ENCODE data around the gene GTF3C5. TPM values are rescaled to one million over a fixed set of nuclear protein-coding genes. Genes with fewer than 3 reads are reported as not detected.

GTF3C5 gene
- total and polyA plus RNA-seq, 9 of the 15 experiments (the other 6 are each of a cell fraction or from before 2014, with no cell fraction given) = 3.8 to 118 (median 83.7) TPM

GRCh38 chr9:133048595-133048994 is 17.8 kb downstream of the GTF3C5 start (continued):
- no peak for TF ChIP-seq ZFP30 (CRISPR knock-in tag; IDR thresholded peaks at IDR 0.05; ENCODE audit: borderline replicate concordance)
- TF ChIP-seq HBP1 (CRISPR knock-in tag; IDR thresholded peaks at IDR 0.05) = no peak
- TF ChIP-seq JUND (IDR thresholded peaks at IDR 0.05; ENCODE audit: borderline replicate concordance, low read depth, low read length) = no peak
- TF ChIP-seq JUND (tag; IDR thresholded peaks at IDR 0.05; ENCODE audit: borderline replicate concordance, low read depth, low read length) = no peak
- TF ChIP-seq, protein P1, sequence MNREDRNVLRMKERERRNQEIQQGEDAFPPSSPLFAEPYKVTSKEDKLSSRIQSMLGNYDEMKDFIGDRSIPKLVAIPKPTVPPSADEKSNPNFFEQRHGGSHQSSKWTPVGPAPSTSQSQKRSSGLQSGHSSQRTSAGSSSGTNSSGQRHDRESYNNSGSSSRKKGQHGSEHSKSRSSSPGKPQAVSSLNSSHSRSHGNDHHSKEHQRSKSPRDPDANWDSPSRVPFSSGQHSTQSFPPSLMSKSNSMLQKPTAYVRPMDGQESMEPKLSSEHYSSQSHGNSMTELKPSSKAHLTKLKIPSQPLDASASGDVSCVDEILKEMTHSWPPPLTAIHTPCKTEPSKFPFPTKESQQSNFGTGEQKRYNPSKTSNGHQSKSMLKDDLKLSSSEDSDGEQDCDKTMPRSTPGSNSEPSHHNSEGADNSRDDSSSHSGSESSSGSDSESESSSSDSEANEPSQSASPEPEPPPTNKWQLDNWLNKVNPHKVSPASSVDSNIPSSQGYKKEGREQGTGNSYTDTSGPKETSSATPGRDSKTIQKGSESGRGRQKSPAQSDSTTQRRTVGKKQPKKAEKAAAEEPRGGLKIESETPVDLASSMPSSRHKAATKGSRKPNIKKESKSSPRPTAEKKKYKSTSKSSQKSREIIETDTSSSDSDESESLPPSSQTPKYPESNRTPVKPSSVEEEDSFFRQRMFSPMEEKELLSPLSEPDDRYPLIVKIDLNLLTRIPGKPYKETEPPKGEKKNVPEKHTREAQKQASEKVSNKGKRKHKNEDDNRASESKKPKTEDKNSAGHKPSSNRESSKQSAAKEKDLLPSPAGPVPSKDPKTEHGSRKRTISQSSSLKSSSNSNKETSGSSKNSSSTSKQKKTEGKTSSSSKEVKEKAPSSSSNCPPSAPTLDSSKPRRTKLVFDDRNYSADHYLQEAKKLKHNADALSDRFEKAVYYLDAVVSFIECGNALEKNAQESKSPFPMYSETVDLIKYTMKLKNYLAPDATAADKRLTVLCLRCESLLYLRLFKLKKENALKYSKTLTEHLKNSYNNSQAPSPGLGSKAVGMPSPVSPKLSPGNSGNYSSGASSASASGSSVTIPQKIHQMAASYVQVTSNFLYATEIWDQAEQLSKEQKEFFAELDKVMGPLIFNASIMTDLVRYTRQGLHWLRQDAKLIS (CRISPR knock-in tag; IDR thresholded peaks at IDR 0.05) = no peak
- no peak for TF ChIP-seq ZBTB7A (IDR thresholded peaks at IDR 0.05; ENCODE audit: borderline replicate concordance, control insufficient read depth, low read depth, low read length)
- TF ChIP-seq, protein P2, sequence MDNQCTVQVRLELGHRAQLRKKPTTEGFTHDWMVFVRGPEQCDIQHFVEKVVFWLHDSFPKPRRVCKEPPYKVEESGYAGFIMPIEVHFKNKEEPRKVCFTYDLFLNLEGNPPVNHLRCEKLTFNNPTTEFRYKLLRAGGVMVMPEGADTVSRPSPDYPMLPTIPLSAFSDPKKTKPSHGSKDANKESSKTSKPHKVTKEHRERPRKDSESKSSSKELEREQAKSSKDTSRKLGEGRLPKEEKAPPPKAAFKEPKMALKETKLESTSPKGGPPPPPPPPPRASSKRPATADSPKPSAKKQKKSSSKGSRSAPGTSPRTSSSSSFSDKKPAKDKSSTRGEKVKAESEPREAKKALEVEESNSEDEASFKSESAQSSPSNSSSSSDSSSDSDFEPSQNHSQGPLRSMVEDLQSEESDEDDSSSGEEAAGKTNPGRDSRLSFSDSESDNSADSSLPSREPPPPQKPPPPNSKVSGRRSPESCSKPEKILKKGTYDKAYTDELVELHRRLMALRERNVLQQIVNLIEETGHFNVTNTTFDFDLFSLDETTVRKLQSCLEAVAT (IDR thresholded peaks at IDR 0.05) = no peak
- peak; percentile 29; the same call in 1 of the 2 replicates for TF ChIP-seq TAL1 (IDR thresholded peaks at IDR 0.05)
- TF ChIP-seq PHF21A (IDR thresholded peaks at IDR 0.05; ENCODE audit: borderline replicate concordance, low read depth) = no peak
- no peak for TF ChIP-seq ZNF551 (CRISPR knock-in tag; IDR thresholded peaks at IDR 0.05)
- TF ChIP-seq ZNF239 (CRISPR knock-in tag; IDR thresholded peaks at IDR 0.05) = no peak
- no peak for TF ChIP-seq COPS2 (conservative IDR thresholded peaks at IDR 0.05)
- no peak for TF ChIP-seq SMARCC2 (IDR thresholded peaks at IDR 0.05; ENCODE audit: low read depth)
- TF ChIP-seq ZNF655 (CRISPR knock-in tag; IDR thresholded peaks at IDR 0.05) = no peak
